A673 (cell line): Measurements from ENCODE around the gene LYPD5. TPM values are rescaled to one million over a fixed set of nuclear protein-coding genes. Genes with fewer than 3 reads are reported as not detected.

Source experiments
- BruUV-seq: library from RNA; stranded (reverse); fragments of 400-500 nt; replicated peaks from 2 replicates; lab custom pipeline; 2021; lab: Mats Ljungman, UMichigan
- CTCF ChIA-PET: fragments of 300-600 bp; sonication (Branson Sonifier 250); formaldehyde crosslinking; loops from one replicate; lab custom pipeline; 2022; ENCODE audit warnings: antibody characterized with exemption; lab: Charles Lee
- POLR2A ChIA-PET: fragments of 300-600 bp; sonication (Branson Sonifier 250); formaldehyde crosslinking; loops from one replicate; lab custom pipeline; 2022; ENCODE audit warnings: antibody characterized with exemption; ENCODE audit not compliant: low non-redundant PET; lab: Charles Lee
- DNase-seq: peaks from one replicate; pipeline ENCODE4 v3.0.0-alpha.2; 2015; ENCODE audit warnings: low spot score
- H3K27ac ChIP-seq: fragments of 200-600 bp; sonication (generic); 2 replicates; pipeline ENCODE4 v1.5.1; 2016; ENCODE audit warnings: mixed run types, low read depth, mild to moderate bottlenecking, mixed read lengths, antibody characterized with exemption, low read length; ENCODE audit not compliant: poor library complexity, severe bottlenecking
- H3K27me3 ChIP-seq: fragments of 200-600 bp; sonication (generic); replicated peaks from 2 replicates; pipeline ENCODE4 v1.6.1; 2017; ENCODE audit warnings: mixed run types, low read depth, mild to moderate bottlenecking, mixed read lengths, antibody characterized with exemption, low read length; ENCODE audit not compliant: insufficient read depth, poor library complexity
- H3K36me3 ChIP-seq: fragments of 200-600 bp; sonication (generic); 2 replicates; pipeline ENCODE4 v1.6.1; 2016; ENCODE audit warnings: mixed run types, mild to moderate bottlenecking, mixed read lengths, antibody characterized with exemption, low read length; ENCODE audit not compliant: insufficient read depth, poor library complexity, severe bottlenecking
- H3K4me1 ChIP-seq: fragments of 200-600 bp; sonication (generic); 2 replicates; pipeline ENCODE4 v1.6.1; 2017; ENCODE audit warnings: mixed run types, mild to moderate bottlenecking, mixed read lengths, antibody characterized with exemption, low read length; ENCODE audit not compliant: insufficient read depth, poor library complexity, severe bottlenecking
- H3K4me3 ChIP-seq: fragments of 200-600 bp; sonication (generic); 2 replicates; pipeline ENCODE4 v1.5.1; 2016; ENCODE audit warnings: low read depth, mixed run types, mild to moderate bottlenecking, mixed read lengths, low read length; ENCODE audit not compliant: poor library complexity, severe bottlenecking
- H3K9me3 ChIP-seq: fragments of 200-600 bp; sonication (generic); 2 replicates; pipeline ENCODE4 v1.6.1; 2016; ENCODE audit warnings: mixed run types, low read depth, mild to moderate bottlenecking, mixed read lengths, antibody characterized with exemption, low read length; ENCODE audit not compliant: poor library complexity, severe bottlenecking
- EZH2 ChIP-seq: fragments of 200-600 bp; sonication (generic); IDR thresholded peaks from 2 replicates; pipeline ENCODE4 v1.6.1; 2017; ENCODE audit warnings: borderline replicate concordance, low read depth, mild to moderate bottlenecking, mixed read lengths, antibody characterized with exemption, low read length; ENCODE audit not compliant: poor library complexity, severe bottlenecking
- intact Hi-C: fragments of 100-400 bp; cut with micrococcal nuclease; formaldehyde crosslinking; loops from one replicate; pipeline ENCODE4 v1.10.0; 2022; ENCODE audit not compliant: unreplicated experiment
- total RNA-seq: library from RNA; stranded (reverse); gene quantifications from 2 replicates; pipeline ENCODE4 v1.2.3, GENCODE V29; 2021
- TF ChIP-seq, protein P1 (sequence below): fragments of 300-800, 200-600 bp; sonication (generic); conservative IDR thresholded peaks from 2 replicates; pipeline ENCODE4 v1.5.1; 2017; ENCODE audit warnings: low read depth, mild to moderate bottlenecking, antibody characterized with exemption, low read length, moderate library complexity, mixed read lengths

The LYPD5 gene
- total RNA-seq, 1 experiment from 2014 or later = not detected

DNA sequence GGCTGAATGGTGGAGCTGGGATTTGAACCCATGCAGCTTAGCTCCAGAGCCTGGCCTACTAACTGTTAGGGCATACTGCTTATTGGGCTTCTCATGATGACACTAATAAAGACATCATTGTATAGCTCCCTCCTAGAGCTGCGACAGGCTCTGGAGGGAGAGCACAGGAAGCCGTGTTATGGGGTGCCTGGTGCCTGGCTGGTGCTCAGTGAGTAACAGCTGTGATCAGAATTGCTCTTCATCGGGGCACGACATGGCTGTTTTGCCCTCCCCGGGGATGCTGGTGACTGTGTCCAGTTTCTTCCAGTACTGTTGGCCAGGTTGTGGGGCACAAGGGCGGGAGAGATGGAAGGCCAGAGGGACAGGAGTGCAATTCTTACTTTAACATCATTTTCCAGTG, 5.1 kb downstream of the LYPD5 start:
- CTCF ChIA-PET = no interaction called here

DNA sequence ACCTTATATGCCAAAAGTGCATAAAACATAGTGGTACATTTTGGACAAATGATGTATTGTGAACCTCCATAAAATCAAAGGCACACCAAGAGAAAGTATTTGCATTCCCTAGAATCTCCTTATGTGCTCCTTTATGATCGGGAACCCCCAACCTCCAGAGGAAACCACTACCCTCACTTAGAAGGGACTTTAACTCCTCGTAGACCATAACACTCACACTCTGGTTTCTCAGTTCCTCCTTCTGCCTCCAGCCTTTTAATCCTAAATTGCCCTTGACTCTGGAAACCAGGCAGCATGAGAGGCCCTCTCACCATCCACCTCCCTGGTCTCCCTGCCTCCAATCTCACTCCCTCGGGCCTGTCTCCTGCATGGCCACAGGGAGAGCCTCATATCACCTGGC, 11.7 kb downstream of the LYPD5 start:
- Histone ChIP-seq H3K9me3 (no peaks in the 10 kb centered on the region), H3K27me3 (peaks cover 5% of the 10 kb centered on the region), H3K27ac (no peak overlapping the region), H3K36me3 (no peaks in the 10 kb centered on the region), H3K4me1 (no peaks in the 10 kb centered on the region), H3K4me3 (no peak overlapping the region)
- CTCF ChIA-PET = no interaction called here
- DNase-seq = no peak
- POLR2A ChIA-PET = no interaction called here
- intact Hi-C loops = no loop called here
- TF ChIP-seq, protein P1, sequence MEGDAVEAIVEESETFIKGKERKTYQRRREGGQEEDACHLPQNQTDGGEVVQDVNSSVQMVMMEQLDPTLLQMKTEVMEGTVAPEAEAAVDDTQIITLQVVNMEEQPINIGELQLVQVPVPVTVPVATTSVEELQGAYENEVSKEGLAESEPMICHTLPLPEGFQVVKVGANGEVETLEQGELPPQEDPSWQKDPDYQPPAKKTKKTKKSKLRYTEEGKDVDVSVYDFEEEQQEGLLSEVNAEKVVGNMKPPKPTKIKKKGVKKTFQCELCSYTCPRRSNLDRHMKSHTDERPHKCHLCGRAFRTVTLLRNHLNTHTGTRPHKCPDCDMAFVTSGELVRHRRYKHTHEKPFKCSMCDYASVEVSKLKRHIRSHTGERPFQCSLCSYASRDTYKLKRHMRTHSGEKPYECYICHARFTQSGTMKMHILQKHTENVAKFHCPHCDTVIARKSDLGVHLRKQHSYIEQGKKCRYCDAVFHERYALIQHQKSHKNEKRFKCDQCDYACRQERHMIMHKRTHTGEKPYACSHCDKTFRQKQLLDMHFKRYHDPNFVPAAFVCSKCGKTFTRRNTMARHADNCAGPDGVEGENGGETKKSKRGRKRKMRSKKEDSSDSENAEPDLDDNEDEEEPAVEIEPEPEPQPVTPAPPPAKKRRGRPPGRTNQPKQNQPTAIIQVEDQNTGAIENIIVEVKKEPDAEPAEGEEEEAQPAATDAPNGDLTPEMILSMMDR = no peak
- TF ChIP-seq EZH2 = no peak
- no TSS peak for BruUV-seq

More for the DNA sequence above, 5.1 kb downstream of the LYPD5 start:
- H3K9me3 ChIP-seq = no peaks in the 10 kb centered on the region
- H3K27ac ChIP-seq = no peak overlapping the region
- TF ChIP-seq, protein P1 = no peak
- no peak for TF ChIP-seq EZH2
- H3K27me3 ChIP-seq = peaks cover 5% of the 10 kb centered on the region
- POLR2A ChIA-PET = no interaction called here
- no peak for DNase-seq
- no TSS peak for BruUV-seq
- intact Hi-C loops = no loop called here
- H3K4me1 ChIP-seq = no peaks in the 10 kb centered on the region
- no peaks in the 10 kb centered on the region for H3K36me3 ChIP-seq
- H3K4me3 ChIP-seq = no peak overlapping the region

DNA sequence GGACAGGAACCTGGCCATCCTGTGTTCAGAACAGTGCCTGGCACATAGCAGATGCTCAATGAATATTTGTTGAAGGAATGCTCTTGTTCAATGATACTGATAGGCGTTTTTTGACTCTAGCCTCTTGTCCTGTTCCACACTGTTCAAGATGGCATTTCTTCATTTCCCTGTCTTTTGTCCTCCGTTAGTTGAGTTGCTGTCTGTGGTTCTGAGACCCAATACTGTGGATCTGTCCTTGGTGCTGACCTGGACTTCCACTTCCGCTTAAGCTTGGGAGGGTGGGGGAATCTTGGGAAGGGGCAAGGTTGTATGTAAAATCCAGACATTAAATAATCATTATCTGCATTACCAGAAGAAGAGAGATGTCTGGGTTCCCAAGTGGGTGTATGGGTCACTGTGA, 13.2 kb downstream of the LYPD5 start:
- DNase-seq = no peak
- TF ChIP-seq, protein P1 = no peak
- TF ChIP-seq EZH2 = no peak
- Histone ChIP-seq H3K9me3 (no peaks in the 10 kb centered on the region), H3K4me1 (no peaks in the 10 kb centered on the region), H3K36me3 (no peaks in the 10 kb centered on the region), H3K27ac (no peak overlapping the region), H3K4me3 (no peak overlapping the region), H3K27me3 (peaks cover 5% of the 10 kb centered on the region)
- intact Hi-C loops = no loop called here
- BruUV-seq = no TSS peak
- ChIA-PET CTCF (no interaction called here), POLR2A (no interaction called here)
